Measurements from ENCODE around the gene KLF11.

The KLF11 gene

GRCh38 chr2:10041711-10042110 lies 1.6 kb upstream of the KLF11 start:
- Histone ChIP-seq H3K27ac (peak overlapping the region; percentile 87 to 100), H3K4me3 (peak overlapping the region; percentile 93)
- no peak for TF ChIP-seq CTCF (IDR thresholded peaks at IDR 0.05)
- no peak for DNase-seq (ENCODE audit: low spot score)

- TF ChIP-seq CTCF (IDR thresholded peaks at IDR 0.05): no peak
- DNase-seq (ENCODE audit: low spot score): peak; percentile 95
- Histone ChIP-seq H3K4me3 (peak overlapping the region; percentile 93), H3K27ac (peak overlapping the region; percentile 87 to 100)
Observed at GRCh38 chr2:10042301-10043161, 819 bp upstream of the KLF11 start.

- no peak for TF ChIP-seq CTCF (IDR thresholded peaks at IDR 0.05)
- DNase-seq (ENCODE audit: low spot score): peak; percentile 98
- Histone ChIP-seq H3K4me3 (peak overlapping the region; percentile 93), H3K27ac (peak overlapping the region; percentile 95 to 100)
Observed at GRCh38 chr2:10043906-10044601, 704 bp downstream of the KLF11 start.

- peak overlapping the region; percentile 23 to 95 for H3K27ac ChIP-seq
- DNase-seq (ENCODE audit: low spot score): no peak
- no peak for TF ChIP-seq CTCF (IDR thresholded peaks at IDR 0.05)
- no peak overlapping the region for H3K4me3 ChIP-seq
Observed at GRCh38 chr2:10045561-10046355, 2.4 kb downstream of the KLF11 start.

- Histone ChIP-seq H3K27ac (no peak overlapping the region), H3K4me3 (no peak overlapping the region)
- no peak for TF ChIP-seq CTCF (IDR thresholded peaks at IDR 0.05)
- no peak for DNase-seq (ENCODE audit: low spot score)
Observed at GRCh38 chr2:10046931-10047330, 3.6 kb downstream of the KLF11 start.

GRCh38 chr2:10047616-10048500 lies 4.5 kb downstream of the KLF11 start:
- TF ChIP-seq CTCF (IDR thresholded peaks at IDR 0.05): no peak
- no peak overlapping the region for H3K4me3 ChIP-seq
- H3K27ac ChIP-seq: peak overlapping the region in 1 of 2 donors; percentile 40
- DNase-seq (ENCODE audit: low spot score): no peak

Data from coronary artery (tissue), 2 donors.